ENCODE measurements around the gene PTPA. TPM values are rescaled to one million over a fixed set of nuclear protein-coding genes. Genes with fewer than 3 reads are reported as not detected.

The PTPA gene
- total RNA-seq, 1 experiment from 2014 or later: 91.8 TPM

- H3K4me1 Mint-ChIP-seq (ENCODE audit: insufficient read depth, unreplicated experiment): peaks cover 18% of the 10 kb centered on the region
- ChIA-PET POLR2A (interaction anchor here (1.1 kb wide), 1 partner anchor 31 kb away, joined by 4 read pairs; no protein-coding TSS in a partner anchor), CTCF (interaction anchor here (1.2 to 2.1 kb wide), 2 partner anchors 21 to 319 kb away, joined by 4 to 11 read pairs; no protein-coding TSS in a partner anchor)
- no TSS peak for BruUV-seq (replicated peaks)
- no peak overlapping the region for H3K4me3 Mint-ChIP-seq (ENCODE audit: unreplicated experiment)
- no peaks in the 10 kb centered on the region for H3K36me3 Mint-ChIP-seq (ENCODE audit: insufficient read depth, unreplicated experiment)
- DNase-seq (ENCODE audit: unreplicated experiment): no peak
- TF ChIP-seq CTCF (IDR thresholded peaks at IDR 0.05; ENCODE audit: unreplicated experiment): no peak
- H3K9me3 Mint-ChIP-seq (ENCODE audit: unreplicated experiment): peaks cover 8% of the 10 kb centered on the region
- intact Hi-C loops (cut with micrococcal nuclease): no loop called here
- H3K27me3 Mint-ChIP-seq (ENCODE audit: insufficient read depth, unreplicated experiment): no peaks in the 10 kb centered on the region
- no peak overlapping the region for H3K27ac Mint-ChIP-seq (ENCODE audit: low read depth, unreplicated experiment)
Observed at GRCh38 chr9:129163753-129164152, 52.5 kb downstream of the PTPA start.

GRCh38 chr9:129164246-129164930, 53.2 kb downstream of the PTPA start:
- Mint-ChIP-seq H3K27ac (ENCODE audit: low read depth, unreplicated experiment) (no peak overlapping the region), H3K4me3 (ENCODE audit: unreplicated experiment) (no peak overlapping the region), H3K4me1 (ENCODE audit: insufficient read depth, unreplicated experiment) (peaks cover 18% of the 10 kb centered on the region), H3K27me3 (ENCODE audit: insufficient read depth, unreplicated experiment) (no peaks in the 10 kb centered on the region), H3K9me3 (ENCODE audit: unreplicated experiment) (peaks cover 8% of the 10 kb centered on the region), H3K36me3 (ENCODE audit: insufficient read depth, unreplicated experiment) (no peaks in the 10 kb centered on the region)
- no peak for TF ChIP-seq CTCF (IDR thresholded peaks at IDR 0.05; ENCODE audit: unreplicated experiment)
- no TSS peak for BruUV-seq (replicated peaks)
- ChIA-PET CTCF (interaction anchor here (0.7 to 2.1 kb wide), 4 partner anchors 22 to 318 kb away, joined by 3 to 11 read pairs (median 4); partner anchors contain the start of gene PTPA), POLR2A (interaction anchor here (0.7 to 4.6 kb wide), 3 partner anchors 23 to 316 kb away, joined by 4 to 56 read pairs (median 4); no protein-coding TSS in a partner anchor)
- no peak for DNase-seq (ENCODE audit: unreplicated experiment)
- intact Hi-C loops (cut with micrococcal nuclease): no loop called here

GRCh38 chr9:129165198-129165597, 54.0 kb downstream of the PTPA start:
- DNase-seq (ENCODE audit: unreplicated experiment): no peak
- intact Hi-C loops (cut with micrococcal nuclease): no loop called here

More at GRCh38 chr9:129165198-129165597, 54.0 kb downstream of the PTPA start:
- no peak for TF ChIP-seq CTCF (IDR thresholded peaks at IDR 0.05; ENCODE audit: unreplicated experiment)
- POLR2A ChIA-PET: interaction anchor here (0.6 to 4.6 kb wide), 3 partner anchors 24 to 316 kb away, joined by 3 to 56 read pairs (median 4); no protein-coding TSS in a partner anchor
- Mint-ChIP-seq H3K36me3 (ENCODE audit: insufficient read depth, unreplicated experiment) (no peaks in the 10 kb centered on the region), H3K4me3 (ENCODE audit: unreplicated experiment) (no peak overlapping the region), H3K4me1 (ENCODE audit: insufficient read depth, unreplicated experiment) (peaks cover 21% of the 10 kb centered on the region), H3K27ac (ENCODE audit: low read depth, unreplicated experiment) (no peak overlapping the region), H3K27me3 (ENCODE audit: insufficient read depth, unreplicated experiment) (no peaks in the 10 kb centered on the region), H3K9me3 (ENCODE audit: unreplicated experiment) (peaks cover 8% of the 10 kb centered on the region)
- CTCF ChIA-PET: interaction anchor here (0.6 to 2.4 kb wide), 5 partner anchors 9 to 167 kb away, joined by 4 to 14 read pairs (median 8); no protein-coding TSS in a partner anchor
- BruUV-seq (replicated peaks): no TSS peak
